Activated T-helper 1 cell treated with anti-CD3 and anti-CD28 coated beads, Interleukin-12 subunit alpha, Interleukin-12 subunit beta, Interleukin-2, Interleukin-4 antibody, amounts not matched to agents 30 ng/mL and 10 ng/mL and 1 ng/mL, durations not matched to agents 14 hours and 24 hours and 36 hours (primary cell): ENCODE measurements around the gene SLC1A1. TPM values are rescaled to one million over a fixed set of nuclear protein-coding genes. Genes with fewer than 3 reads are reported as not detected.
"Not testable (repeated sequence)": the region's sequence is repeated elsewhere in the genome, so short reads cannot be mapped to it uniquely, and the experiment has no call there.

ENCODE experiments used
- DNase-seq: peaks from one replicate; pipeline ENCODE4 v3.0.0; 2021; ENCODE audit warnings: low spot score
- H3K27ac Mint-ChIP-seq: one replicate; pipeline ENCODE4 v1.8.0; 2021; ENCODE audit warnings: mild to moderate bottlenecking, mixed read lengths
- H3K27me3 Mint-ChIP-seq: one replicate; pipeline ENCODE4 v1.8.0; 2022; ENCODE audit warnings: mild to moderate bottlenecking, moderate library complexity, mixed read lengths; ENCODE audit not compliant: insufficient read depth
- H3K36me3 Mint-ChIP-seq: one replicate; pipeline ENCODE4 v1.8.0; 2021; ENCODE audit warnings: low read depth, mixed read lengths
- H3K4me1 Mint-ChIP-seq: one replicate; pipeline ENCODE4 v1.8.0; 2021; ENCODE audit warnings: low read depth, mixed read lengths
- H3K4me3 Mint-ChIP-seq: one replicate; pipeline ENCODE4 v1.8.0; 2021; ENCODE audit warnings: mild to moderate bottlenecking, moderate library complexity, mixed read lengths
- H3K9me3 Mint-ChIP-seq: one replicate; pipeline ENCODE4 v1.8.0; 2021; ENCODE audit warnings: mixed read lengths
- intact Hi-C: fragments of 100-400 bp; cut with micrococcal nuclease; formaldehyde crosslinking; loops from one replicate; pipeline ENCODE4 v1.15.1; 2024
- total RNA-seq: library from RNA; stranded (reverse); gene quantifications from 2 replicates; pipeline ENCODE4 v1.2.3, GENCODE V29; 2022

The SLC1A1 gene
- total RNA-seq, 1 donor from 2014 or later, result not detected

GRCh38 chr9:4594994-4595393 lies 104.7 kb downstream of the SLC1A1 start:
- no peak for DNase-seq
- no peak overlapping the region for H3K27ac Mint-ChIP-seq
- no peaks in the 10 kb centered on the region for H3K36me3 Mint-ChIP-seq
- H3K27me3 Mint-ChIP-seq, result no peaks in the 10 kb centered on the region
- no peak overlapping the region for H3K4me3 Mint-ChIP-seq
- H3K9me3 Mint-ChIP-seq, result no peaks in the 10 kb centered on the region
- H3K4me1 Mint-ChIP-seq, result peaks cover 17% of the 10 kb centered on the region
- intact Hi-C loops, result no loop called here

GRCh38 chr9:4596165-4596922 lies 106.1 kb downstream of the SLC1A1 start:
- H3K4me1 Mint-ChIP-seq, result peaks cover 26% of the 10 kb centered on the region
- intact Hi-C loops, result no loop called here
- H3K4me3 Mint-ChIP-seq, result no peak overlapping the region
- no peaks in the 10 kb centered on the region for H3K27me3 Mint-ChIP-seq
- H3K36me3 Mint-ChIP-seq, result no peaks in the 10 kb centered on the region
- peak; percentile 32 for DNase-seq
- no peaks in the 10 kb centered on the region for H3K9me3 Mint-ChIP-seq
- peak overlapping the region; percentile 57 for H3K27ac Mint-ChIP-seq

GRCh38 chr9:4600368-4600767 lies 110.1 kb downstream of the SLC1A1 start:
- no peak for DNase-seq
- Mint-ChIP-seq H3K4me1 (peaks cover 28% of the 10 kb centered on the region), H3K27me3 (peaks cover 5% of the 10 kb centered on the region), H3K36me3 (no peaks in the 10 kb centered on the region), H3K9me3 (no peaks in the 10 kb centered on the region), H3K4me3 (no peak overlapping the region), H3K27ac (no peak overlapping the region)
- intact Hi-C loops, result no loop called here

GRCh38 chr9:4603830-4604229 lies 113.6 kb downstream of the SLC1A1 start:
- peaks cover 17% of the 10 kb centered on the region for H3K4me1 Mint-ChIP-seq
- no peaks in the 10 kb centered on the region for H3K9me3 Mint-ChIP-seq
- intact Hi-C loops, result loop anchor here (1.0 to 2.0 kb wide), 2 partner anchors 37 to 146 kb away; no protein-coding TSS in a partner anchor
- no peak overlapping the region for H3K27ac Mint-ChIP-seq
- H3K4me3 Mint-ChIP-seq, result no peak overlapping the region
- peaks cover 5% of the 10 kb centered on the region for H3K27me3 Mint-ChIP-seq
- no peak for DNase-seq
- no peaks in the 10 kb centered on the region for H3K36me3 Mint-ChIP-seq

- DNase-seq, result peak; percentile 56
- Mint-ChIP-seq H3K4me1 (peaks cover 17% of the 10 kb centered on the region), H3K9me3 (no peaks in the 10 kb centered on the region), H3K4me3 (no peak overlapping the region), H3K27ac (no peak overlapping the region), H3K27me3 (peaks cover 5% of the 10 kb centered on the region), H3K36me3 (no peaks in the 10 kb centered on the region)
- intact Hi-C loops, result loop anchor here (1.0 to 2.0 kb wide), 3 partner anchors 36 to 146 kb away; partner anchors contain the start of gene CDC37L1
Observed at GRCh38 chr9:4604678-4605095, 114.4 kb downstream of the SLC1A1 start.

- H3K36me3 Mint-ChIP-seq, DNase-seq, H3K4me1 Mint-ChIP-seq, intact Hi-C loops, H3K27ac Mint-ChIP-seq, H3K4me3 Mint-ChIP-seq, H3K9me3 Mint-ChIP-seq, H3K27me3 Mint-ChIP-seq: not testable (repeated sequence)
Observed at GRCh38 chr9:4606033-4606432, 115.8 kb downstream of the SLC1A1 start.

GRCh38 chr9:4614627-4615026 lies 124.4 kb downstream of the SLC1A1 start:
- Mint-ChIP-seq H3K4me1 (peaks cover 15% of the 10 kb centered on the region), H3K36me3 (peaks cover 2% of the 10 kb centered on the region), H3K4me3 (no peak overlapping the region), H3K27ac (no peak overlapping the region), H3K27me3 (peaks cover 4% of the 10 kb centered on the region), H3K9me3 (peaks cover 7% of the 10 kb centered on the region)
- intact Hi-C loops, result no loop called here
- DNase-seq, result no peak

GRCh38 chr9:4615251-4615650 lies 125.0 kb downstream of the SLC1A1 start:
- Mint-ChIP-seq H3K27me3 (peaks cover 4% of the 10 kb centered on the region), H3K9me3 (peaks cover 7% of the 10 kb centered on the region), H3K4me3 (no peak overlapping the region), H3K27ac (no peak overlapping the region), H3K36me3 (peaks cover 2% of the 10 kb centered on the region), H3K4me1 (peaks cover 22% of the 10 kb centered on the region)
- no peak for DNase-seq
- intact Hi-C loops, result no loop called here

GRCh38 chr9:4615778-4616177 lies 125.5 kb downstream of the SLC1A1 start:
- H3K27me3 Mint-ChIP-seq, result peaks cover 4% of the 10 kb centered on the region
- peaks cover 2% of the 10 kb centered on the region for H3K36me3 Mint-ChIP-seq
- DNase-seq, result no peak
- no peak overlapping the region for H3K27ac Mint-ChIP-seq
- peaks cover 27% of the 10 kb centered on the region for H3K4me1 Mint-ChIP-seq
- H3K9me3 Mint-ChIP-seq, result peaks cover 7% of the 10 kb centered on the region
- intact Hi-C loops, result no loop called here
- no peak overlapping the region for H3K4me3 Mint-ChIP-seq

- Mint-ChIP-seq H3K9me3 (no peaks in the 10 kb centered on the region), H3K36me3 (peaks cover 2% of the 10 kb centered on the region), H3K27me3 (peaks cover 4% of the 10 kb centered on the region), H3K27ac (no peak overlapping the region), H3K4me3 (no peak overlapping the region), H3K4me1 (peaks cover 28% of the 10 kb centered on the region)
- intact Hi-C loops, result no loop called here
- DNase-seq, result no peak
Observed at GRCh38 chr9:4617752-4618151, 127.5 kb downstream of the SLC1A1 start.

GRCh38 chr9:4618700-4619099 lies 128.4 kb downstream of the SLC1A1 start:
- H3K36me3 Mint-ChIP-seq, result peaks cover 2% of the 10 kb centered on the region

GRCh38 chr9:4620057-4620765 lies 129.9 kb downstream of the SLC1A1 start:
- H3K36me3 Mint-ChIP-seq, result peaks cover 2% of the 10 kb centered on the region

More at GRCh38 chr9:4618700-4619099, 128.4 kb downstream of the SLC1A1 start:
- Mint-ChIP-seq H3K4me3 (no peak overlapping the region), H3K4me1 (peaks cover 28% of the 10 kb centered on the region), H3K27ac (no peak overlapping the region), H3K9me3 (no peaks in the 10 kb centered on the region), H3K27me3 (peaks cover 4% of the 10 kb centered on the region)
- no peak for DNase-seq
- intact Hi-C loops, result no loop called here

GRCh38 chr9:4620881-4621555 lies 130.8 kb downstream of the SLC1A1 start:
- Mint-ChIP-seq H3K4me1 (peaks cover 15% of the 10 kb centered on the region), H3K27me3 (peaks cover 4% of the 10 kb centered on the region), H3K9me3 (no peaks in the 10 kb centered on the region), H3K36me3 (peaks cover 2% of the 10 kb centered on the region), H3K4me3 (no peak overlapping the region), H3K27ac (no peak overlapping the region)
- intact Hi-C loops, result no loop called here
- no peak for DNase-seq

More at GRCh38 chr9:4620057-4620765, 129.9 kb downstream of the SLC1A1 start:
- no peaks in the 10 kb centered on the region for H3K9me3 Mint-ChIP-seq
- no peak overlapping the region for H3K4me3 Mint-ChIP-seq
- DNase-seq, result no peak
- peaks cover 22% of the 10 kb centered on the region for H3K4me1 Mint-ChIP-seq
- intact Hi-C loops, result no loop called here
- peaks cover 4% of the 10 kb centered on the region for H3K27me3 Mint-ChIP-seq
- no peak overlapping the region for H3K27ac Mint-ChIP-seq
